ENCODE results near the gene PLOD2. TPM values are rescaled to one million over a fixed set of nuclear protein-coding genes. Genes with fewer than 3 reads are reported as not detected.

The PLOD2 gene
- polyA plus RNA-seq, 1 donor from 2014 or later: not detected

DNA sequence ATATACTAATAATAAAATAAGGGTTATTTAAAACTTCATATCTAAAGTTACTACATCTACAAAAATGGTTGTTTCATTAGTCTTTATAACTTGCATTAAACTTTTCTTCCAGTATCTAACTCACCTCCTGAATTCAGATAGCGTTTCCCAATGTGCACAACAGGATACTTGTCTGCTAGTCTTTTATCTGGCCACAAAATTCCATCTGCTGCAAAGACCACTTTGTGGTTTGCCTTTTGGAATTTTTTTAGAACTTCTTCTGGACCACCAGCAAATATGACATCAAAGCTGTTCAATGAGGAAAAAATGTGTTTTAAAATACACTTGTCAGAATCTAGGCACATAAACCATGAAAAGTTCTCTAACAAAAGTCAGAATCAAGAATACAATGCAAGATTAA is 50.8 kb downstream of the PLOD2 start:
- Mint-ChIP-seq H3K4me3 (no peak overlapping the region), H3K27me3 (no peaks in the 10 kb centered on the region), H3K9me3 (peaks cover 5 to 9% (median 5%) of the 10 kb centered on the region in 3 donors), H3K4me1 (no peaks in the 10 kb centered on the region), H3K36me3 (no peaks in the 10 kb centered on the region), H3K27ac (no peak overlapping the region)

DNA sequence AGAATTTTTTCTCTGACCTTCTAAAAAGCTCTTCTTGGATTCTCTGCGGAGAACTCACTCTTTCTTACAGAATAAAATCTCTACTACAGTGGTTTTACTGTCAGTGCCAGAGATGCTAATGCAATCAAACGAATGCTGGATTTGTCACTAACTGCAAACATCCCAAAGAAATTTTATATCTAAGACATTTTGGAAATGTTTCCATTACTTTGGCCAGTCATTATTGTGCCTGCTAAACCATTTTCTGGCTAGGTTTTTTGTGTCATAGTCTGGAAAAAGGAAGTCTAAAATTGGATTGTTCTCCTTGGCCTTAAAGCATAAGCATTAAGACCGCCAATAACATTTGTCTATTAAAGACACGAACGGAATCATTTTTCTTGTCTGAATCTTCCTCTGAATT is 54.0 kb downstream of the PLOD2 start:
- Mint-ChIP-seq H3K36me3 (no peaks in the 10 kb centered on the region), H3K4me1 (no peaks in the 10 kb centered on the region), H3K4me3 (no peak overlapping the region)

GRCh38 chr3:146104068-146104467 is 56.9 kb downstream of the PLOD2 start:
- Mint-ChIP-seq H3K36me3 (no peaks in the 10 kb centered on the region), H3K27me3 (no peaks in the 10 kb centered on the region), H3K4me3 (no peak overlapping the region), H3K4me1 (no peaks in the 10 kb centered on the region), H3K27ac (no peak overlapping the region), H3K9me3 (peaks cover 0 to 3% (median 0%) of the 10 kb centered on the region in 3 donors)

More for the DNA sequence above, 54.0 kb downstream of the PLOD2 start:
- Mint-ChIP-seq H3K9me3 (peaks cover 0 to 5% (median 0%) of the 10 kb centered on the region in 3 donors), H3K27ac (no peak overlapping the region), H3K27me3 (no peaks in the 10 kb centered on the region)

DNA sequence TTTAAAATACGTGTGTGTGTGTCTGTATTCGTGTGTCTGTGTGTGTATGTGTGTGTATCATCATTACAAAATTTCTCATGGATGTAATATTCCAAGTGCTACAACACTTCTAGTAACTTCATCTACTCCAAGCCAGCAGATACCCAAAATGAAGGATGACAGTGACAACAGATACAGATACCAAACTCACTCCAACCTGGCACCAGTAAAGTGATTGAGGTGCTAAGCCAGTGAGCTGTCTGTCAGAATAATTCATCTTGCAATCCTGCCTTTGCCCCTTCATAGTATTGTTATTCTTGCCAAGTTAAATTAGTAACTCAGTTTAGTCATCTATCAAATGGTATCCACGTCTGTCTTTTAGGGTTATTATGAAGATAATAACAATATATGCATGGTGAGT is 58.1 kb downstream of the PLOD2 start:
- Mint-ChIP-seq H3K9me3 (no peaks in the 10 kb centered on the region), H3K4me3 (no peak overlapping the region), H3K4me1 (no peaks in the 10 kb centered on the region), H3K27ac (no peak overlapping the region), H3K27me3 (no peaks in the 10 kb centered on the region), H3K36me3 (no peaks in the 10 kb centered on the region)

DNA sequence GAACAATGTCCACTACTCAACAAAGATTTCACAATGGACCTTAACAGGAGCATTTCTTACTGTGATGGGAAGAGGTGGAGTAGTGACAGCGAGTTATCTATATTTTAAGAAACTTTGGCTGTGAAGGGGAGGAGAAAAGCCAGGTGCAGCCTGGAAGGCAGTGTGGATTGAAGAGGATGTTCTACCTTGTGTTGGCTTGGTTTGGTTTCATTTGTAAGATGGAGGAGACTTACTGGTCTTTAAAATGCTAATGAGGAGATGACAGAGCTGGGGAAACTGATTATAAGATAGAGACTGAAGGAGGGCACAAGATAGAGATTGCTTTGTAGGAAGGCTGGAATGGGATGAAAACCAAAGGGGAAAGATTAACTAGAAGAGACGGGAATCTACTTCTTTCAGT is 59.4 kb downstream of the PLOD2 start:
- Mint-ChIP-seq H3K4me3 (no peak overlapping the region), H3K9me3 (peaks cover 0 to 2% (median 0%) of the 10 kb centered on the region in 3 donors), H3K27me3 (no peaks in the 10 kb centered on the region), H3K27ac (no peak overlapping the region), H3K36me3 (no peaks in the 10 kb centered on the region), H3K4me1 (no peaks in the 10 kb centered on the region)

DNA sequence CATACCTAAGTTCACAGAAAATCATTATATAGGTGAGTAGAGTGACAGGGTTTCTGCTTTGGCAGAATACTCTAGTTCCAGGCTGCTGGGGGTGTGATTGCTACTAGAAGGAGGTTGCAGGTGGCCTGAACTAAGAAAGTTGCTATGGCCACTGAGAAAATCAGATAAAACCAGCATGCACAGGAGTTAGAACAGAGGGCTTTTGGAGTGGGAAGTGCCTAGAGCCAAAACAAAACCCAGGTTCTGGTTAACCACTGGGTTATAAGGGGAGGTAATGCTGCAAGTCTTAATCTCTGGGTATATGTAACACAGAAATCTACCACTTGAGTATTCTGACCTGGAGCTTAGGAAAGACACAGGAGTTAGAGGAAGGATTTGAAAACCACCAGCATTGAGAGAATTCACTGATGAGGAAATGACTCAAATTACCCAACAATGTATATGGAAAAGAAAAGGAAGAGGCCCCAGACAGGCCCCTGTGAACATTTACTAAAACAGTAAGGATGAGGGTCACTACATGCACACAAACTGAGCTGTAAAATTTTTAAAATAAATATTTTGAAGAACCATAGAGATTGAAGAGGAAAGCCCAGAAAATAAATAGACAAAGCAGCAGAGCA is 60.0 kb downstream of the PLOD2 start:
- no peaks in the 10 kb centered on the region for H3K4me1 Mint-ChIP-seq
- no peaks in the 10 kb centered on the region for H3K27me3 Mint-ChIP-seq
- no peak overlapping the region for H3K27ac Mint-ChIP-seq
- no peaks in the 10 kb centered on the region for H3K36me3 Mint-ChIP-seq
- H3K4me3 Mint-ChIP-seq: no peak overlapping the region
- H3K9me3 Mint-ChIP-seq: peaks cover 0 to 2% (median 0%) of the 10 kb centered on the region in 3 donors

- Mint-ChIP-seq H3K27ac (no peak overlapping the region), H3K4me3 (no peak overlapping the region), H3K9me3 (peaks cover 0 to 3% (median 2%) of the 10 kb centered on the region in 3 donors), H3K36me3 (no peaks in the 10 kb centered on the region), H3K4me1 (no peaks in the 10 kb centered on the region), H3K27me3 (no peaks in the 10 kb centered on the region)
These were observed 60.8 kb downstream of the PLOD2 start for GRCh38 chr3:146100180-146100579.

GRCh38 chr3:146099316-146099715 is 61.7 kb downstream of the PLOD2 start:
- H3K27ac Mint-ChIP-seq: no peak overlapping the region
- no peaks in the 10 kb centered on the region for H3K4me1 Mint-ChIP-seq
- H3K27me3 Mint-ChIP-seq: no peaks in the 10 kb centered on the region
- no peak overlapping the region for H3K4me3 Mint-ChIP-seq
- H3K9me3 Mint-ChIP-seq: peaks cover 0 to 3% (median 2%) of the 10 kb centered on the region in 3 donors
- no peaks in the 10 kb centered on the region for H3K36me3 Mint-ChIP-seq

DNA sequence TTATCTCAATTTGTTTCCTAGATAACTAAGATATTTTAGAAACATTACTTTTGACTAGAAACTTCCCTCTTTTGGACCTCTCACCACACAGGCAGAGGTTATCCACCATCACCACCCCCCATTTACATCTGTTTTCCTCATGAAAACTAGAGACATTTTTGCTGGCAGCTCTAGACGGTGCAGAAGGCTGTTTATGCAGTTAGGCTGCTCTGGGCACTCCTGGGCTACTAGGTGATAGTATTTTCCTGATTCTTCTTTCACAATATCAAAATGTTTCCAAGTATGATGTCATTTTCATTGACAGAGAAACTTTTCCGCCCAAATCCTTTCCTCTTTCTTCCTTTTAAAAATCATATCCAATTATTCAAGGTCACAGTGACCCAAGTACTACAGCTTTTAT is 67.1 kb downstream of the PLOD2 start:
- no peak overlapping the region for H3K27ac Mint-ChIP-seq
- H3K9me3 Mint-ChIP-seq: peaks cover 0 to 3% (median 2%) of the 10 kb centered on the region in 3 donors
- H3K4me3 Mint-ChIP-seq: no peak overlapping the region
- H3K27me3 Mint-ChIP-seq: no peaks in the 10 kb centered on the region
- H3K4me1 Mint-ChIP-seq: no peaks in the 10 kb centered on the region
- H3K36me3 Mint-ChIP-seq: no peaks in the 10 kb centered on the region

DNA sequence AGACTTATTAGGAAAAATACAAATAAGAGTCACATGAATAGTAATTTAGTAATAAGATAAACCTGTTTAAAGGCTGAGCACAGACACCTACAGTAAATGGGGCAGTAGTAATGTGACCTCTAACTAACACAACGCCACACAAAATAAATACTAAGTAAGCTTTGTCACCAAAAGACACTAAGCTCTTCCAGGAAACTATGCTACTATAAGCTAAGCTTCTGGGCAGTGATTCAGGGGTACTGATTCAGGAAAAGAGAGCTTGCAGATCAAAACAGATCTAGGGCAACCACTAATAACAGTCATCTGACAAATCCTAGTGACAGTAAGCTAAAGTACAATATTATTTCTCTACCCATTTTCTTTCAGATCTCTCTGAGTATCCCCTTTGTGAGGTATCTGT is 68.8 kb downstream of the PLOD2 start:
- no peaks in the 10 kb centered on the region for H3K27me3 Mint-ChIP-seq
- H3K36me3 Mint-ChIP-seq: no peaks in the 10 kb centered on the region
- H3K9me3 Mint-ChIP-seq: peaks cover 0 to 3% (median 0%) of the 10 kb centered on the region in 3 donors
- no peaks in the 10 kb centered on the region for H3K4me1 Mint-ChIP-seq
- H3K4me3 Mint-ChIP-seq: no peak overlapping the region
- no peak overlapping the region for H3K27ac Mint-ChIP-seq

- Mint-ChIP-seq H3K4me1 (no peaks in the 10 kb centered on the region), H3K4me3 (no peak overlapping the region)
These were observed 69.6 kb downstream of the PLOD2 start for GRCh38 chr3:146091397-146091796.

GRCh38 chr3:146090521-146090920 is 70.5 kb downstream of the PLOD2 start:
- Mint-ChIP-seq H3K27me3 (no peaks in the 10 kb centered on the region), H3K36me3 (no peaks in the 10 kb centered on the region), H3K27ac (no peak overlapping the region), H3K4me1 (no peaks in the 10 kb centered on the region), H3K9me3 (peaks cover 0 to 3% (median 0%) of the 10 kb centered on the region in 3 donors), H3K4me3 (no peak overlapping the region)

More at GRCh38 chr3:146091397-146091796, 69.6 kb downstream of the PLOD2 start:
- no peaks in the 10 kb centered on the region for H3K36me3 Mint-ChIP-seq
- H3K27me3 Mint-ChIP-seq: no peaks in the 10 kb centered on the region
- no peak overlapping the region for H3K27ac Mint-ChIP-seq
- H3K9me3 Mint-ChIP-seq: peaks cover 0 to 3% (median 0%) of the 10 kb centered on the region in 3 donors

DNA sequence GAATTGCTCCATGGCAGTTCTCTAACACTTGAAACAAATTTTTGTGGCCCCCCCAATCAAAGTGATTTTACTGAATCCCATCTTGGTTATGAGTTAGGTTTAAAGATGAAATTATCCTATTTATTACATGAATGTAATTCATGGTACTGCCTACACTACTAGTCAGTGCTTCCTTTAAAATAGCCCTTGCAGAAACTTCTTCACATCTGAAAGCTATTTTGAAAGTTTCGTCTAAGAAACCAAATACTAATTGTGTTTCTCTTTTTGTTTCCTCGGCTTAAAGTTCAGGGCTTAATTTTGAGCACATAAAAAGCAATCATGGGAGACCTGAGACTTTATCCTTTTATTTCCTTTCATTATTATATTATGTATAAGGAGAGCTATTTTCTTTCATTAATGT is 72.1 kb downstream of the PLOD2 start:
- Mint-ChIP-seq H3K27ac (no peak overlapping the region), H3K27me3 (no peaks in the 10 kb centered on the region)

GRCh38 chr3:146087116-146087515 is 73.9 kb downstream of the PLOD2 start:
- H3K27ac Mint-ChIP-seq: no peak overlapping the region
- no peaks in the 10 kb centered on the region for H3K4me1 Mint-ChIP-seq
- H3K9me3 Mint-ChIP-seq: no peaks in the 10 kb centered on the region
- no peak overlapping the region for H3K4me3 Mint-ChIP-seq
- no peaks in the 10 kb centered on the region for H3K36me3 Mint-ChIP-seq
- H3K27me3 Mint-ChIP-seq: no peaks in the 10 kb centered on the region

More for the DNA sequence above, 72.1 kb downstream of the PLOD2 start:
- H3K4me1 Mint-ChIP-seq: no peaks in the 10 kb centered on the region
- no peaks in the 10 kb centered on the region for H3K9me3 Mint-ChIP-seq
- no peaks in the 10 kb centered on the region for H3K36me3 Mint-ChIP-seq
- H3K4me3 Mint-ChIP-seq: no peak overlapping the region

DNA sequence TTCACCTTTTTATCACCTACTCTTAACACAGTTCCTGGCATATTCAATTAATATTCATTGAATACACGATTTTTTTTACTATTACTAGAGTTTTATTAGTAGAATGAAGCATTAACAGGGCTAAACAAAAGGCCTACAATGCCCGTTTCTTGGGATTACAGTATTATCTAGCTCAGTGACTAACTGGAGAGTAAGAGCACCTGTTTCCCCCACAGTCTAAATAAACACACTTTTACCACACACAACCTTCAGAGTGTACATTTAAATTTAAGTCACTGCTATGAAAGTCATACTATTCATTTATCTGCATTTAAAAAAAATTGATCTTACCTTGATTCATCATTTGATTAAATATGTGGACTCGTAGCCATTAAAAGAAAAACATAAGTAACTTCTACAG is 74.8 kb downstream of the PLOD2 start:
- Mint-ChIP-seq H3K4me3 (no peak overlapping the region), H3K27ac (peak overlapping the region in 1 of 3 donors; percentile 6), H3K36me3 (no peaks in the 10 kb centered on the region), H3K4me1 (no peaks in the 10 kb centered on the region), H3K9me3 (no peaks in the 10 kb centered on the region), H3K27me3 (no peaks in the 10 kb centered on the region)

GRCh38 chr3:146085678-146086077 is 75.3 kb downstream of the PLOD2 start:
- Mint-ChIP-seq H3K27me3 (no peaks in the 10 kb centered on the region), H3K4me3 (no peak overlapping the region), H3K27ac (peak overlapping the region in 1 of 3 donors; percentile 6), H3K36me3 (no peaks in the 10 kb centered on the region), H3K4me1 (no peaks in the 10 kb centered on the region), H3K9me3 (no peaks in the 10 kb centered on the region)
